MM.1S (cell line): Measurements from ENCODE around the gene SOHLH2.

ENCODE experiments used
- DNase-seq: peaks from one replicate; pipeline ENCODE4 v3.0.0-alpha.2; 2015
- H2AFZ ChIP-seq: fragments of 300-600 bp; sonication (generic); 2 replicates; pipeline ENCODE4 v1.6.0; 2016; ENCODE audit warnings: antibody characterized with exemption, low read length
- H3F3A ChIP-seq: fragments of 300-600 bp; sonication (generic); 2 replicates; pipeline ENCODE4 v1.6.1; 2016; ENCODE audit warnings: mild to moderate bottlenecking, antibody characterized with exemption, low read length, moderate library complexity, mixed read lengths; ENCODE audit not compliant: insufficient read depth
- H3K27ac ChIP-seq: fragments of 300-600 bp; sonication (generic); 2 replicates; pipeline ENCODE4 v1.5.1; 2016; ENCODE audit warnings: mild to moderate bottlenecking, low read length
- H3K27me3 ChIP-seq: fragments of 300-600 bp; sonication (generic); replicated peaks from 2 replicates; pipeline ENCODE4 v1.6.0; 2016; ENCODE audit warnings: low read length; ENCODE audit not compliant: insufficient read depth
- H3K36me3 ChIP-seq: fragments of 300-600 bp; sonication (generic); replicated peaks from 2 replicates; pipeline ENCODE4 v1.6.1; 2016; ENCODE audit warnings: mild to moderate bottlenecking, low read length, mixed read lengths; ENCODE audit not compliant: insufficient read depth
- H3K4me1 ChIP-seq: fragments of 300-600 bp; sonication (generic); 2 replicates; pipeline ENCODE4 v1.6.1; 2016; ENCODE audit warnings: low read length, mixed read lengths
- H3K4me2 ChIP-seq: fragments of 300-600 bp; sonication (generic); 2 replicates; pipeline ENCODE4 v1.6.0; 2016; ENCODE audit warnings: low read depth, low read length
- H3K4me3 ChIP-seq: fragments of 300-600 bp; sonication (generic); 2 replicates; pipeline ENCODE4 v1.5.1; 2016; ENCODE audit warnings: low read length, mixed read lengths
- H3K79me2 ChIP-seq: fragments of 300-600 bp; sonication (generic); 2 replicates; pipeline ENCODE4 v1.6.1; 2016; ENCODE audit warnings: mixed run types, low read length, mixed read lengths
- H3K9ac ChIP-seq: fragments of 300-600 bp; sonication (generic); 2 replicates; pipeline ENCODE4 v1.6.1; 2016; ENCODE audit warnings: low read length, mixed read lengths
- H3K9me2 ChIP-seq: fragments of 300-600 bp; sonication (generic); replicated peaks from 2 replicates; pipeline ENCODE4 v1.6.1; 2016; ENCODE audit warnings: mild to moderate bottlenecking, low read length, mixed read lengths; ENCODE audit not compliant: insufficient read depth
- H3K9me3 ChIP-seq: fragments of 300-600 bp; sonication (generic); replicated peaks from 2 replicates; pipeline ENCODE4 v1.6.1; 2016; ENCODE audit warnings: mild to moderate bottlenecking, low read length, mixed read lengths; ENCODE audit not compliant: insufficient read depth
- H4K20me1 ChIP-seq: fragments of 300-600 bp; sonication (generic); 2 replicates; pipeline ENCODE4 v1.6.1; 2016; ENCODE audit warnings: mild to moderate bottlenecking, low read length, moderate library complexity, mixed read lengths; ENCODE audit not compliant: insufficient read depth
- CTCF ChIP-seq: fragments of 300-600 bp; sonication (generic); IDR thresholded peaks from 2 replicates; pipeline ENCODE4 v1.5.1; 2016; ENCODE audit warnings: antibody characterized with exemption, low read length, mixed read lengths
- EZH2 ChIP-seq: fragments of 300-600 bp; sonication (generic); optimal IDR thresholded peaks from 2 replicates; pipeline ENCODE3; 2017; ENCODE audit warnings: low read depth, mild to moderate bottlenecking, antibody characterized with exemption, low read length, mixed read lengths
- EZH2phosphoT487 ChIP-seq: fragments of 300-600 bp; sonication (generic); IDR thresholded peaks from 2 replicates; pipeline ENCODE4 v1.6.1; 2018; ENCODE audit warnings: antibody characterized with exemption, low read length

The SOHLH2 gene

GRCh38 chr13:36135876-36136275 lies 78.5 kb downstream of the SOHLH2 start:
- Histone ChIP-seq H3K4me3 (no peak overlapping the region), H3K9me3 (no peaks in the 10 kb centered on the region), H3K36me3 (no peaks in the 10 kb centered on the region), H3K9me2 (no peaks in the 10 kb centered on the region), H3K27ac (no peak overlapping the region), H3K9ac (no peak overlapping the region), H3K27me3 (no peaks in the 10 kb centered on the region), H3F3A (no peaks in the 10 kb centered on the region), H3K79me2 (no peaks in the 10 kb centered on the region), H3K4me1 (no peaks in the 10 kb centered on the region), H2AFZ (no peak overlapping the region), H3K4me2 (no peak overlapping the region), H4K20me1 (no peaks in the 10 kb centered on the region)
- no peak for TF ChIP-seq CTCF
- no peak for TF ChIP-seq EZH2
- no peak for TF ChIP-seq EZH2phosphoT487
- no peak for DNase-seq

- Histone ChIP-seq H3K27me3 (no peaks in the 10 kb centered on the region), H3K9me3 (no peaks in the 10 kb centered on the region), H2AFZ (no peak overlapping the region), H3K9me2 (no peaks in the 10 kb centered on the region), H3K79me2 (no peaks in the 10 kb centered on the region), H3K27ac (no peak overlapping the region), H3F3A (no peaks in the 10 kb centered on the region), H3K36me3 (no peaks in the 10 kb centered on the region), H4K20me1 (no peaks in the 10 kb centered on the region), H3K4me2 (no peak overlapping the region), H3K9ac (no peak overlapping the region), H3K4me3 (no peak overlapping the region), H3K4me1 (no peaks in the 10 kb centered on the region)
- TF ChIP-seq CTCF (no peak), EZH2phosphoT487 (no peak), EZH2 (no peak)
- no peak for DNase-seq
Measured at GRCh38 chr13:36134632-36135031, 79.7 kb downstream of the SOHLH2 start.

GRCh38 chr13:36133950-36134626 lies 80.3 kb downstream of the SOHLH2 start:
- H3K4me3 ChIP-seq = no peak overlapping the region
- no peaks in the 10 kb centered on the region for H3K79me2 ChIP-seq
- DNase-seq = no peak
- no peak overlapping the region for H3K27ac ChIP-seq
- H2AFZ ChIP-seq = no peak overlapping the region
- no peaks in the 10 kb centered on the region for H4K20me1 ChIP-seq
- no peaks in the 10 kb centered on the region for H3K36me3 ChIP-seq
- H3K27me3 ChIP-seq = no peaks in the 10 kb centered on the region
- no peaks in the 10 kb centered on the region for H3K4me1 ChIP-seq
- no peak overlapping the region for H3K4me2 ChIP-seq
- no peaks in the 10 kb centered on the region for H3K9me2 ChIP-seq
- H3K9ac ChIP-seq = no peak overlapping the region
- TF ChIP-seq EZH2 = no peak
- H3F3A ChIP-seq = no peaks in the 10 kb centered on the region
- H3K9me3 ChIP-seq = no peaks in the 10 kb centered on the region

GRCh38 chr13:36132376-36132775 lies 82.0 kb downstream of the SOHLH2 start:
- H3K4me2 ChIP-seq = no peak overlapping the region
- no peak overlapping the region for H3K4me3 ChIP-seq
- no peaks in the 10 kb centered on the region for H3K27me3 ChIP-seq
- no peaks in the 10 kb centered on the region for H3K9me3 ChIP-seq
- H3K36me3 ChIP-seq = no peaks in the 10 kb centered on the region
- no peaks in the 10 kb centered on the region for H4K20me1 ChIP-seq
- no peaks in the 10 kb centered on the region for H3K4me1 ChIP-seq
- no peaks in the 10 kb centered on the region for H3K79me2 ChIP-seq
- no peak for TF ChIP-seq EZH2
- no peak for TF ChIP-seq CTCF
- TF ChIP-seq EZH2phosphoT487 = no peak
- no peaks in the 10 kb centered on the region for H3K9me2 ChIP-seq
- no peak overlapping the region for H3K9ac ChIP-seq
- H2AFZ ChIP-seq = no peak overlapping the region
- DNase-seq = no peak
- H3F3A ChIP-seq = no peaks in the 10 kb centered on the region
- no peak overlapping the region for H3K27ac ChIP-seq
